IMR-90 (cell line): ENCODE data around the gene MECR. TPM values are rescaled to one million over a fixed set of nuclear protein-coding genes. Genes with fewer than 3 reads are reported as not detected.

Experiments used
- ATAC-seq: fragments of 200-7000 bp; cut with Tn5 transposase; 2 replicates; pipeline ENCODE4 v1.9.1; 2020; ENCODE audit warnings: low read depth, mild to moderate bottlenecking, moderate library complexity
- BruUV-seq: library from RNA; stranded (reverse); fragments of 400-500 nt; replicated peaks from 2 replicates; lab custom pipeline; 2021; lab: Mats Ljungman, UMichigan
- CTCF ChIA-PET: fragments of 300-600 bp; formaldehyde crosslinking; extraction: SDS; loops from one replicate; lab custom pipeline; 2021; ENCODE audit warnings: antibody characterized with exemption; lab: Yijun Ruan, JAX
- POLR2A ChIA-PET: fragments of 300-600 bp; sonication (Branson Sonifier 250); formaldehyde crosslinking; loops from one replicate; lab custom pipeline; 2022; ENCODE audit warnings: antibody characterized with exemption; ENCODE audit not compliant: unreplicated experiment; lab: Charles Lee
- DNase-seq: peaks from one replicate; pipeline ENCODE4 v3.0.0; 2013
- H2AFZ ChIP-seq: replicated peaks from 2 replicates; pipeline ENCODE3; 2013; ENCODE audit warnings: low read length, mild to moderate bottlenecking; ENCODE audit not compliant: poor library complexity
- H2AK5ac ChIP-seq: 2 replicates; pipeline ENCODE4 v1.6.1; 2013; ENCODE audit warnings: low read depth, low read length, inconsistent platforms
- H2AK9ac ChIP-seq: replicated peaks from 2 replicates; pipeline ENCODE3; 2013; ENCODE audit warnings: mild to moderate bottlenecking, low read depth, low read length, moderate library complexity; ENCODE audit not compliant: poor library complexity
- H2BK120ac ChIP-seq: 2 replicates; pipeline ENCODE4 v1.6.1; 2013; ENCODE audit warnings: low read depth, low read length, inconsistent platforms
- H2BK15ac ChIP-seq: 3 replicates; pipeline ENCODE4 v1.6.1; 2013; ENCODE audit warnings: low read depth, low read length, inconsistent platforms
- H2BK20ac ChIP-seq: 2 replicates; pipeline ENCODE4 v1.6.1; 2013; ENCODE audit warnings: low read depth, mild to moderate bottlenecking, inconsistent platforms, low read length, moderate library complexity
- H2BK5ac ChIP-seq: 2 replicates; pipeline ENCODE4 v1.6.1; 2013; ENCODE audit warnings: mild to moderate bottlenecking, low read depth, low read length, inconsistent platforms; ENCODE audit not compliant: poor library complexity, severe bottlenecking
- H3K14ac ChIP-seq: replicated peaks from 2 replicates; pipeline ENCODE4 v1.6.1; 2013; ENCODE audit warnings: low read depth, low read length, inconsistent platforms
- H3K18ac ChIP-seq: 2 replicates; pipeline ENCODE4 v1.6.1; 2013; ENCODE audit warnings: low read depth, low read length, control low read depth
- H3K23ac ChIP-seq: 2 replicates; pipeline ENCODE4 v1.6.1; 2013; ENCODE audit warnings: low read depth, low read length, inconsistent platforms
- H3K27ac ChIP-seq: 2 replicates; pipeline ENCODE4 v1.5.1; 2013; ENCODE audit warnings: mild to moderate bottlenecking, control low read depth, low read length; ENCODE audit not compliant: insufficient read depth
- H3K27me3 ChIP-seq: 2 replicates; pipeline ENCODE4 v1.6.1; 2013; ENCODE audit warnings: low read length; ENCODE audit not compliant: control insufficient read depth, insufficient read depth
- H3K36me3 ChIP-seq: 2 replicates; pipeline ENCODE4 v1.6.1; 2013; ENCODE audit warnings: low read length, mixed read lengths; ENCODE audit not compliant: control insufficient read depth, insufficient read depth
- H3K4ac ChIP-seq: 2 replicates; pipeline ENCODE4 v1.6.1; 2013; ENCODE audit warnings: low read depth, low read length, inconsistent platforms
- H3K4me1 ChIP-seq: 2 replicates; pipeline ENCODE4 v1.6.1; 2013; ENCODE audit warnings: low read length, mixed read lengths; ENCODE audit not compliant: control insufficient read depth, insufficient read depth
- H3K4me2 ChIP-seq: 2 replicates; pipeline ENCODE4 v1.6.1; 2013; ENCODE audit warnings: low read depth, mild to moderate bottlenecking, control low read depth, low read length, moderate library complexity
- H3K4me3 ChIP-seq: 2 replicates; pipeline ENCODE4 v1.5.1; 2013; ENCODE audit warnings: low read depth, mild to moderate bottlenecking, control low read depth, low read length, moderate library complexity; ENCODE audit not compliant: insufficient read depth
- H3K56ac ChIP-seq: 2 replicates; pipeline ENCODE4 v1.6.1; 2013; ENCODE audit warnings: low read length, inconsistent platforms; ENCODE audit not compliant: insufficient read depth; ENCODE audit errors: extremely low read depth
- H3K79me1 ChIP-seq, 2 experiments: 2 replicates each; pipeline ENCODE4 v1.6.1; 2013; ENCODE audit warnings: low read length in 2 of 2, inconsistent platforms in 1 of 2, low read depth in 1 of 2
- H3K9ac ChIP-seq: 2 replicates; pipeline ENCODE4 v1.6.1; 2013; ENCODE audit warnings: low read depth, low read length, control low read depth
- H3K9me1 ChIP-seq: 2 replicates; pipeline ENCODE4 v1.6.1; 2013; ENCODE audit warnings: low read length, inconsistent platforms; ENCODE audit not compliant: insufficient read depth
- H3K9me3 ChIP-seq: 2 replicates; pipeline ENCODE4 v1.6.1; 2013; ENCODE audit warnings: low read length; ENCODE audit not compliant: control insufficient read depth, insufficient read depth
- H4K20me1 ChIP-seq: 2 replicates; pipeline ENCODE4 v1.6.1; 2013; ENCODE audit warnings: low read length, inconsistent platforms; ENCODE audit not compliant: insufficient read depth
- H4K5ac ChIP-seq: 2 replicates; pipeline ENCODE4 v1.6.1; 2013; ENCODE audit warnings: mild to moderate bottlenecking, low read depth, low read length, control low read depth
- H4K8ac ChIP-seq, 2 experiments: 2 replicates each; pipeline ENCODE4 v1.6.1; 2013; ENCODE audit warnings: low read depth in 2 of 2, low read length in 2 of 2, control low read depth in 1 of 2, inconsistent platforms in 1 of 2
- H4K91ac ChIP-seq: 2 replicates; pipeline ENCODE4 v1.6.1; 2013; ENCODE audit warnings: low read depth, low read length, inconsistent platforms; ENCODE audit not compliant: insufficient read depth
- BHLHE40 ChIP-seq: fragments of 150-350 bp; IDR thresholded peaks from 2 replicates; pipeline ENCODE4 v1.6.1; 2016; ENCODE audit warnings: mild to moderate bottlenecking, low read depth, low read length
- CEBPB ChIP-seq: IDR thresholded peaks from 2 replicates; pipeline ENCODE4 v1.6.1; 2012; ENCODE audit warnings: low read depth, low read length, improper control_type of control experiment
- CHD1 ChIP-seq: IDR thresholded peaks from 2 replicates; pipeline ENCODE4 v1.6.1; 2012; ENCODE audit warnings: low read depth, low read length, improper control_type of control experiment
- FOS ChIP-seq: fragments of 150-350 bp; IDR thresholded peaks from 2 replicates; pipeline ENCODE4 v1.6.1; 2016; ENCODE audit warnings: low read depth, low read length
- MAFK ChIP-seq: IDR thresholded peaks from 2 replicates; pipeline ENCODE4 v1.6.1; 2012; ENCODE audit warnings: low read depth, low read length, improper control_type of control experiment
- MAZ ChIP-seq: IDR thresholded peaks from 2 replicates; pipeline ENCODE4 v1.6.1; 2012; ENCODE audit warnings: low read depth, mild to moderate bottlenecking, low read length, improper control_type of control experiment, moderate library complexity, borderline replicate concordance
- MXI1 ChIP-seq: IDR thresholded peaks from 2 replicates; pipeline ENCODE4 v1.6.1; 2012; ENCODE audit warnings: low read depth, mild to moderate bottlenecking, low read length, moderate library complexity, borderline replicate concordance
- NFE2L2 ChIP-seq: fragments of 150-350 bp; IDR thresholded peaks from 2 replicates; pipeline ENCODE4 v1.6.1; 2016; ENCODE audit warnings: low read depth, mild to moderate bottlenecking, low read length
- POLR2A ChIP-seq: IDR thresholded peaks from 2 replicates; pipeline ENCODE4 v1.6.1; 2012; ENCODE audit warnings: mild to moderate bottlenecking, low read depth, low read length
- RAD21 ChIP-seq: IDR thresholded peaks from 2 replicates; pipeline ENCODE4 v1.6.1; 2012; ENCODE audit warnings: low read length, improper control_type of control experiment
- RCOR1 ChIP-seq: IDR thresholded peaks from 2 replicates; pipeline ENCODE4 v1.6.1; 2012; ENCODE audit warnings: mild to moderate bottlenecking, low read length, improper control_type of control experiment; ENCODE audit not compliant: insufficient replicate concordance
- SMC3 ChIP-seq: fragments of 150-350 bp; IDR thresholded peaks from 2 replicates; pipeline ENCODE4 v1.6.1; 2016; ENCODE audit warnings: low read depth, mild to moderate bottlenecking, antibody characterized with exemption, low read length, moderate library complexity
- WGBS, 2 experiments: methylation state at CpG; one replicate each; pipeline versions ENCODE4 v1.1.5 to v1.1.7; 2013; ENCODE audit warnings: missing lambda C conversion rate in 2 of 2; ENCODE audit not compliant: insufficient read length in 1 of 2; ENCODE audit errors: extremely low coverage in 2 of 2; 5-methylcytosine and 5-hydroxymethylcytosine counted together
- dilution Hi-C: fragments of 300-500 bp; cut with HindIII; formaldehyde crosslinking; loops from one replicate; pipeline ENCODE4 v1.14.3; 2018; ENCODE audit warnings: low sequenced_read_pairs; ENCODE audit not compliant: unreplicated experiment
- in situ Hi-C: fragments of 300-500 bp; cut with MboI; formaldehyde crosslinking; loops from 3 replicates; pipeline ENCODE4 v1.14.3; 2019; ENCODE audit warnings: low sequenced_read_pairs, inconsistent platforms, mixed read lengths
- intact Hi-C: fragments of 100-400 bp; cut with micrococcal nuclease; formaldehyde crosslinking; loops from 2 replicates; pipeline ENCODE4 v1.10.0; 2022
- polyA plus RNA-seq, 3 experiments: library from polyadenylated mRNA; depleted of rRNA; stranded (reverse); fragments of >200 nt; gene quantifications; 2 replicates each; pipeline ENCODE4 v1.2.3, GENCODE V29; 2012; ENCODE audit warnings: low replicate concordance in 1 of 3
- total RNA-seq: library from RNA; depleted of rRNA; stranded (reverse); fragments of >200 nt; gene quantifications from 2 replicates; pipeline ENCODE4 v1.2.3, GENCODE V29; 2012
- TF ChIP-seq, protein P1 (sequence below): fragments of 150-350 bp; IDR thresholded peaks from 2 replicates; pipeline ENCODE4 v1.6.1; 2016; ENCODE audit warnings: low read depth, mild to moderate bottlenecking, low read length, moderate library complexity, borderline replicate concordance
- TF ChIP-seq, protein P2 (sequence below): conservative IDR thresholded peaks from 2 replicates; pipeline ENCODE4 v1.5.1; 2012; ENCODE audit warnings: mild to moderate bottlenecking, low read depth, low read length, improper control_type of control experiment
- TF ChIP-seq, protein P3 (sequence below): fragments of 150-350 bp; IDR thresholded peaks from 2 replicates; pipeline ENCODE4 v1.6.1; 2017; ENCODE audit warnings: mild to moderate bottlenecking, antibody characterized with exemption, low read length, low read depth

The MECR gene
- total and polyA plus RNA-seq, 2 of the 4 experiments (the other 2 are of a cell fraction) = 20.3 to 24.8 TPM

DNA sequence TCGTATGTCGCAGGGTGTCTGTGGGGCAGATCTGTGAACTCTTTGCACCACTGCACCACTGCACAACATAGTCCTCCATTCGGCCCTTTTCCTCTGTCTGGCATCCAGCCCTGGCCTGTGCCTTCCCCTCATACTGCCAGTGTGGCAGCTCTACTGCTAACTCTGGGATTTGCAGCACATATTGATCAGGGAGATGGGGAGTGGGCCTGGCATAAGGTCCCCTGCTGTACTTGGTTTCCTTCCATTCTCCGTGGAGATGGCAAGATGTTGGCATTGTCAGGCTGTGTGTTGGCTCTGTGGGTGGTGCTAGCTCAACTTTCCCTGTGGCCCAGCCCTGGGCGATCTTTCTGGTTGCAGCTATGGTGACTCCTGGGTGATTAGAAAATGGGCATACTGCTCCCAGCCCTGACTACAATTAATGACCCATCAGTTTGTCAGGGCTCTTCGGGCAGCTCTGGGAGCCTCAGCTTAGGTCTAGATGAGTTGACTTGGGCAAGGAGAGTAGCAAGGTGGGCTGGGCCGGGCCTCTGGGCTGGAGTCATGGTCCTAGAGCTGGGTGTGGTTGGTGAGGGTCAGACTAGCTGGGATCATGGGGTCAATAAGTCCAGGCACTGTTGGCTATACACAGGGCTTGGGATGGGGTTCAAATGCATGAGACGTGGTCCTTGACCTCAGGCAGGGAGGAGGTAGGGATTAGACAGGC, 17.0 kb upstream of the MECR start:
- H3K79me1 ChIP-seq = peaks cover 0 to 12% of the 10 kb centered on the region in 2 experiments; a peak in 1 of 4 replicates
- no peak overlapping the region for H3K27ac ChIP-seq
- H4K91ac ChIP-seq = no peak overlapping the region
- H4K5ac ChIP-seq = no peak overlapping the region
- peaks cover 15% of the 10 kb centered on the region for H3K4me1 ChIP-seq
- ATAC-seq = no peak
- H3K4ac ChIP-seq = no peak overlapping the region; the same call in 1 of the 2 replicates
- H2AK5ac ChIP-seq = no peak overlapping the region
- H3K9ac ChIP-seq = no peak overlapping the region
- no peak overlapping the region for H3K4me3 ChIP-seq
- no peaks in the 10 kb centered on the region for H4K20me1 ChIP-seq
- intact Hi-C loops (loop anchor here (5.0 kb wide), 2 partner anchors 95 to 150 kb away; no protein-coding TSS in a partner anchor), in situ Hi-C loops (loop anchor here (10.0 kb wide), 5 partner anchors 137 to 1137 kb away; no protein-coding TSS in a partner anchor), dilution Hi-C loops (no loop called here)
- no peak overlapping the region for H2BK15ac ChIP-seq
- POLR2A ChIA-PET = no interaction called here
- no peaks in the 10 kb centered on the region for H3K9me3 ChIP-seq
- no peak overlapping the region for H2BK20ac ChIP-seq
- CTCF ChIA-PET = no interaction called here
- H2AK9ac ChIP-seq = no peak overlapping the region
- no peak overlapping the region for H2BK5ac ChIP-seq
- H2AFZ ChIP-seq = no peak overlapping the region
- BruUV-seq = no TSS peak
- H3K27me3 ChIP-seq = no peaks in the 10 kb centered on the region
- no peak overlapping the region for H3K4me2 ChIP-seq
- DNase-seq = no peak
- H3K36me3 ChIP-seq = no peaks in the 10 kb centered on the region
- H3K23ac ChIP-seq = no peak overlapping the region
- H3K14ac ChIP-seq = no peak overlapping the region
- H3K9me1 ChIP-seq = peaks cover 17% of the 10 kb centered on the region
- no peak overlapping the region for H3K18ac ChIP-seq
- 89% methylated on average over 2 of the region's 8 CpGs; no CpG with 5 or more reads in 1 of the 2 experiments for WGBS, 2 experiments
- no peak overlapping the region for H4K8ac ChIP-seq
- no peak overlapping the region for H3K56ac ChIP-seq
- H2BK120ac ChIP-seq = no peak overlapping the region
- TF ChIP-seq, protein P1, sequence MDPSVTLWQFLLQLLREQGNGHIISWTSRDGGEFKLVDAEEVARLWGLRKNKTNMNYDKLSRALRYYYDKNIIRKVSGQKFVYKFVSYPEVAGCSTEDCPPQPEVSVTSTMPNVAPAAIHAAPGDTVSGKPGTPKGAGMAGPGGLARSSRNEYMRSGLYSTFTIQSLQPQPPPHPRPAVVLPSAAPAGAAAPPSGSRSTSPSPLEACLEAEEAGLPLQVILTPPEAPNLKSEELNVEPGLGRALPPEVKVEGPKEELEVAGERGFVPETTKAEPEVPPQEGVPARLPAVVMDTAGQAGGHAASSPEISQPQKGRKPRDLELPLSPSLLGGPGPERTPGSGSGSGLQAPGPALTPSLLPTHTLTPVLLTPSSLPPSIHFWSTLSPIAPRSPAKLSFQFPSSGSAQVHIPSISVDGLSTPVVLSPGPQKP = no peak
- TF ChIP-seq BHLHE40 (no peak), MAZ (no peak), CHD1 (no peak), CEBPB (no peak), NFE2L2 (no peak), MAFK (no peak), POLR2A (no peak), RCOR1 (no peak), RAD21 (no peak), SMC3 (no peak), MXI1 (no peak), FOS (no peak)
- TF ChIP-seq, protein P2, sequence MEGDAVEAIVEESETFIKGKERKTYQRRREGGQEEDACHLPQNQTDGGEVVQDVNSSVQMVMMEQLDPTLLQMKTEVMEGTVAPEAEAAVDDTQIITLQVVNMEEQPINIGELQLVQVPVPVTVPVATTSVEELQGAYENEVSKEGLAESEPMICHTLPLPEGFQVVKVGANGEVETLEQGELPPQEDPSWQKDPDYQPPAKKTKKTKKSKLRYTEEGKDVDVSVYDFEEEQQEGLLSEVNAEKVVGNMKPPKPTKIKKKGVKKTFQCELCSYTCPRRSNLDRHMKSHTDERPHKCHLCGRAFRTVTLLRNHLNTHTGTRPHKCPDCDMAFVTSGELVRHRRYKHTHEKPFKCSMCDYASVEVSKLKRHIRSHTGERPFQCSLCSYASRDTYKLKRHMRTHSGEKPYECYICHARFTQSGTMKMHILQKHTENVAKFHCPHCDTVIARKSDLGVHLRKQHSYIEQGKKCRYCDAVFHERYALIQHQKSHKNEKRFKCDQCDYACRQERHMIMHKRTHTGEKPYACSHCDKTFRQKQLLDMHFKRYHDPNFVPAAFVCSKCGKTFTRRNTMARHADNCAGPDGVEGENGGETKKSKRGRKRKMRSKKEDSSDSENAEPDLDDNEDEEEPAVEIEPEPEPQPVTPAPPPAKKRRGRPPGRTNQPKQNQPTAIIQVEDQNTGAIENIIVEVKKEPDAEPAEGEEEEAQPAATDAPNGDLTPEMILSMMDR = no peak
- TF ChIP-seq, protein P3, sequence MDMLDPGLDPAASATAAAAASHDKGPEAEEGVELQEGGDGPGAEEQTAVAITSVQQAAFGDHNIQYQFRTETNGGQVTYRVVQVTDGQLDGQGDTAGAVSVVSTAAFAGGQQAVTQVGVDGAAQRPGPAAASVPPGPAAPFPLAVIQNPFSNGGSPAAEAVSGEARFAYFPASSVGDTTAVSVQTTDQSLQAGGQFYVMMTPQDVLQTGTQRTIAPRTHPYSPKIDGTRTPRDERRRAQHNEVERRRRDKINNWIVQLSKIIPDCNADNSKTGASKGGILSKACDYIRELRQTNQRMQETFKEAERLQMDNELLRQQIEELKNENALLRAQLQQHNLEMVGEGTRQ = no peak
